Naive thymus-derived CD8-positive, alpha-beta T cell (primary cell): ENCODE data around the gene TBC1D22A. TPM values are rescaled to one million over a fixed set of nuclear protein-coding genes. Genes with fewer than 3 reads are reported as not detected.

ENCODE experiments used
- ATAC-seq, 2 donors: fragments of 150-1000 bp; cut with Tn5 transposase in 1 of 2; sonication (Bioruptor Pico), chemical (Tn5 transposase) in 1 of 2; 1 replicate in 1 of 2; 2 replicates in 1 of 2; pipeline ENCODE4 v1.10.0; 2021; ENCODE audit warnings: mild to moderate bottlenecking in 2 of 2, moderate library complexity in 2 of 2
- POLR2A ChIA-PET: fragments of 350-600 bp; sonication (Branson Sonifier 250); formaldehyde crosslinking; loops from one replicate; lab custom pipeline; 2021; ENCODE audit warnings: antibody characterized with exemption; lab: Charles Lee
- DNase-seq, 10 donors: peaks; one replicate each; pipeline versions ENCODE4 v3.0.0 to v3.0.0-alpha.2; 2020 to 2022
- H3K27ac Mint-ChIP-seq, 10 donors: one replicate each; pipeline ENCODE4 v1.8.0; 2020 to 2022; ENCODE audit warnings: mild to moderate bottlenecking in 10 of 10, mixed read lengths in 10 of 10, moderate library complexity in 4 of 10, inconsistent platforms in 1 of 10
- H3K27me3 Mint-ChIP-seq, 5 donors: one replicate each; pipeline ENCODE4 v1.8.0; 2021 to 2022; ENCODE audit warnings: mixed read lengths in 5 of 5
- H3K36me3 Mint-ChIP-seq, 3 donors: one replicate each; pipeline ENCODE4 v1.8.0; 2020 to 2022; ENCODE audit warnings: mixed read lengths in 3 of 3, mild to moderate bottlenecking in 2 of 3, inconsistent platforms in 1 of 3
- H3K4me1 Mint-ChIP-seq, 4 donors: one replicate each; pipeline ENCODE4 v1.8.0; 2021 to 2022; ENCODE audit warnings: mixed read lengths in 4 of 4
- H3K4me3 Mint-ChIP-seq, 10 donors: one replicate each; pipeline ENCODE4 v1.8.0; 2020 to 2022; ENCODE audit warnings: mild to moderate bottlenecking in 10 of 10, mixed read lengths in 10 of 10, moderate library complexity in 6 of 10, inconsistent platforms in 1 of 10
- H3K9me3 Mint-ChIP-seq, 9 donors: one replicate each; pipeline ENCODE4 v1.8.0; 2020 to 2022; ENCODE audit warnings: mixed read lengths in 9 of 9, mild to moderate bottlenecking in 3 of 9, inconsistent platforms in 1 of 9, moderate library complexity in 1 of 9
- polyA plus RNA-seq, 3 donors: library from polyadenylated mRNA; unstranded; fragments of 300-500 nt; fragmentation: Illumina TruSeq; gene quantifications; one replicate each; pipeline ENCODE4 v1.2.3, GENCODE V29; 2021
- total RNA-seq, 8 experiments: library from RNA in 2 of 8; stranded (reverse) in 2 of 8; gene quantifications; one replicate each; pipeline ENCODE4 v1.2.3 and lab custom pipeline; 2021 to 2026

Gene TBC1D22A
- total and polyA plus RNA-seq, 5 experiments from 2014 or later = 23.0 to 57.2 (median 24.6) TPM

DNA sequence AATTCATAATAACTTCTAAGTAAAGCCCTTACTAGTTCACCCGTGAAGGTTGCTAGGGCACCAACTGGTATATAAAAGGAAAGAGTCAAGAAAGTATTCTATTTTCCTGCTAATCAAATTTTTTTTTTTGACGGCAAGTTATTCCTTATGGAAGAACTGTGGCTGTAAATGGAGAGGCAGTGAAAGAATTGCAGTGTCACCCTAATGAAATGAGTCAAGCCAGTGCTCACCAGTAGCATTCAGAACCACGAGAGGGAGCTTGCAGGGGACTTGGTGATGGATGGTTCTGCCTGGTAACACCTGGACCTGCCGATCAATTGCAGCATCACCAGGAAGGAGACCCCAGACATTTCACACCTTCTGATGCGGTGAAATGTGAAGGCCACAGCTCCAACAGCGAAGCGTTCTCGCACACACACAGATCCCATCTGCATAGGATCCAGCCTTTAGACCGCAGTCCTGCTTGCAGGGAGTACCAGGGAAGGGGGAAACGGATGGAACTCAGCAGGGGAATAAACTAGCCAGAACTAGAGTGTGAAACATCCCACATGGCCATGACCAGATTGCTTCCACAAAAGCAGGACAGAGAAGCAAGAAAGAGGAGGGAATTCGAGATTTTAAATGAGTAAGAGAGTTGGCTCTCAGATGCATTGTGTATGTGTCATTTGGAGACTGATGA, 326.2 kb downstream of the TBC1D22A start:
- Mint-ChIP-seq H3K4me3 (peak overlapping the region in 6 of 10 donors; percentile 15 to 91 (median 46)), H3K27ac (peak overlapping the region in 4 of 10 donors; percentile 33 to 63 (median 41))
- DNase-seq = no peak

DNA sequence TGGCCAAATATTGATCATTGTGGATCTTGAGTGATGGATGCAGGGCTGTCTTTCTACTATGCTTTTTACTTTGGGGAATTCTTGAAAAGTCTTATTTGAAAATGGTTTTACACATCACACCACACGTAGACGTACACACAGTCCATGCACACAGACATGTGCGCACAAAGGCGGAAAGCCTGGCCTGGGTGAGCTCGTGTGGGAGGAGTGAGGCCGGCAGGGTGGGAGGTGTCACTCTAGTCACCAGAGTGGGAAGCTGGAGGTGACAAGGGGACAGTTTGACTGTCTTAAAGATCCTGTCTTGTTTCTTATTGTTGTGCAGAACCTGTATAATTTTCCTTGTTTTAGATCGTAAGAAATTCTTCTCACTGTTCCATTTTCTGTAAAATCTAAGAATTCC, 326.9 kb downstream of the TBC1D22A start:
- H3K9me3 Mint-ChIP-seq = peaks cover 0 to 5% (median 0%) of the 10 kb centered on the region in 9 donors
- peaks cover 30 to 56% (median 40%) of the 10 kb centered on the region in 4 donors for H3K4me1 Mint-ChIP-seq
- peak overlapping the region in 8 of 10 donors; percentile 18 to 91 (median 42) for H3K4me3 Mint-ChIP-seq
- peak overlapping the region in 6 of 10 donors; percentile 25 to 66 (median 44) for H3K27ac Mint-ChIP-seq
- POLR2A ChIA-PET = no interaction called here
- H3K36me3 Mint-ChIP-seq = peaks cover 0 to 7% (median 4%) of the 10 kb centered on the region in 3 donors
- DNase-seq = no peak
- no peak for ATAC-seq
- H3K27me3 Mint-ChIP-seq = no peaks in the 10 kb centered on the region

More for the DNA sequence above, 326.2 kb downstream of the TBC1D22A start:
- Mint-ChIP-seq H3K9me3 (peaks cover 0 to 5% (median 0%) of the 10 kb centered on the region in 9 donors), H3K36me3 (peaks cover 0 to 5% (median 3%) of the 10 kb centered on the region in 3 donors), H3K4me1 (peaks cover 30 to 56% (median 40%) of the 10 kb centered on the region in 4 donors), H3K27me3 (no peaks in the 10 kb centered on the region)
- no peak for ATAC-seq
- POLR2A ChIA-PET = no interaction called here

DNA sequence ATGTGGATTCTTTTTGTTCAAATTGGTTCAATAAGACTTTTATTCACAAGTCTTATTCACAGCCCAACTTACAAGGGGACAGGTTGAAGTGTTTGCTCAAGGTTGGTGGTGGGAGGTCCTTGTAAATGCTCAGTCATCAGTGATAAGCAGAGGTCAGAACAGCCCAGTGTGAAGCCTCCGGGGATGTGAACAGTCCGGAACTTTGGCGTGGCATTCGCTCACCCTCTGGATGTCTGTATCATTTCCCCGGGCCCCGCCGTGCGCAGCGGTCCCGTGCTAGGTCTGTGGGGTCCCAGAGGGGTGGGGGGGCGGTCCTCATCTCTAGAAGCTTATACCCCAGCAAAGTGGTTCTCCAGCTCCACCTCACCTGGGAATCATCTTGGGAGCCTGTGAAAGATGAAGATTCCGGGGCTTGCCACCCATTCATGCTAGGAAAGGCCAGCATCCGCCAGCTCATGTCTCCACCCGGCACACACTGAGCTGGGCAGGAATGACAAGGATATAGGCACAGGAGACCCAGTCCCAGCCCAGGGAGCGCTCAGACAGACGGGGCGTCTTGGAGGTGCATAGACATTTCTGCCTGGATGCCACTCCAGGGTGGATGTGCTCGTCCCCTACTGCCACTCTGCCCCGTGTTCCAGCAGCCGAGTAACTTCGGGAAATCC, 327.5 kb downstream of the TBC1D22A start:
- peak overlapping the region in 8 of 10 donors; percentile 47 to 91 (median 79) for H3K4me3 Mint-ChIP-seq
- H3K36me3 Mint-ChIP-seq = peaks cover 0 to 7% (median 4%) of the 10 kb centered on the region in 3 donors
- H3K9me3 Mint-ChIP-seq = peaks cover 0 to 5% (median 0%) of the 10 kb centered on the region in 9 donors
- ATAC-seq (no peak), DNase-seq (no peak)
- no peaks in the 10 kb centered on the region for H3K27me3 Mint-ChIP-seq
- POLR2A ChIA-PET = no interaction called here
- H3K27ac Mint-ChIP-seq = peak overlapping the region in 6 of 10 donors; percentile 4 to 98 (median 90)
- H3K4me1 Mint-ChIP-seq = peaks cover 30 to 56% (median 40%) of the 10 kb centered on the region in 4 donors

DNA sequence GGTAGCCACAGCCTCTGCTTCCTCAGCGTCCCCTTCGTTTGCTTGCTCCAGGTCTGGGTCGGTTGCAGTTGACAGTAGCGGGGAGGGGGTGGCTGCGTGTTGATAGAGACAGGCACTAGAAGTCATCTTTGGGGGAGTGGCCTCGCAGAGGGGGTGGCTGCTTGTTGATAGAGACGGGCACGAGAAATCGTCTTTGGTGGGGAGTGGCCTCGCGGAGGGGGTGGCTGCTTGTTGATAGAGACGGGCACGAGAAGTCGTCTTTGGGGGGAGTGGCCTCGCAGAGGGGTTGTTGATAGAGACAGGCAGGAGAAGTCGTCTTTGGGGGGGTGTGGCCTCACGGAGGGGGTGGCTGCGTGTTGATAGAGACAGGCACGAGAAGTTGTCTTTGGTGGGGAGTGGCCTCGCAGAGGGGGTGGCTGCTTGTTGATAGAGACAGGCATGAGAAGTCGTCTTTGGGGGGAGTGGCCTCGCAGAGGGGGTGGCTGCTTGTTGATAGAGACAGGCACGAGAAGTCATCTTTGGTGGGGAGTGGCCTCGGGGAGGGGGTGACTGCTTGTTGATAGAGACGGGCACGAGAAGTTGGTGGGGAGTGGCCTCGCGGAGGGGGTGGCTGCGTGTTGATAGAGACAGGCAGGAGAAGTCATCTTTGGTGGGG, 328.3 kb downstream of the TBC1D22A start:
- DNase-seq (peak in 9 of 10 donors; percentile 19 to 81 (median 57)), ATAC-seq (peak; percentile 65 to 80)
- no peaks in the 10 kb centered on the region for H3K27me3 Mint-ChIP-seq
- H3K9me3 Mint-ChIP-seq = peaks cover 0 to 5% (median 0%) of the 10 kb centered on the region in 9 donors
- H3K27ac Mint-ChIP-seq = peak overlapping the region; percentile 72 to 98 (median 92)
- peak overlapping the region; percentile 74 to 91 (median 79) for H3K4me3 Mint-ChIP-seq
- POLR2A ChIA-PET = no interaction called here
- H3K4me1 Mint-ChIP-seq = peaks cover 30 to 56% (median 40%) of the 10 kb centered on the region in 4 donors
- H3K36me3 Mint-ChIP-seq = peaks cover 0 to 7% (median 4%) of the 10 kb centered on the region in 3 donors

DNA sequence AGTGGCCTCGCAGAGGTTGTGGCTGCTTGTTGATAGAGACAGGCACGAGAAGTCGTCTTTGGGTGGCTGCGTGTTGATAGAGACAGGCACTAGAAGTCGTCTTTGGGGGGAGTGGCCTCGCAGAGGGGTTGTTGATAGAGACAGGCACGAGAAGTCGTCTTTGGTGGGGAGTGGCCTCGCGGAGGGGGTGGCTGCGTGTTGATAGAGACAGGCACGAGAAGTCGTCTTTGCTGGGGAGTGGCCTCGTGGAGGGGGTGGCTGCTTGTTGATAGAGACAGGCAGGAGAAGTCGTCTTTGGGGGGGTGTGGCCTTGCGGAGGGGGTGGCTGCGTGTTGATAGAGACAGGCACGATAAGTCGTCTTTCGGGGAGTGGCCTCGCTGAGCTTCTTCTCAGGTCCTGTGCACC, 328.8 kb downstream of the TBC1D22A start:
- H3K4me1 Mint-ChIP-seq = peaks cover 30 to 53% (median 41%) of the 10 kb centered on the region in 4 donors
- POLR2A ChIA-PET = no interaction called here
- no peaks in the 10 kb centered on the region for H3K27me3 Mint-ChIP-seq
- ATAC-seq (peak in 1 of 2 donors; percentile 67), DNase-seq (peak in 4 of 10 donors; percentile 13 to 78 (median 55))
- H3K36me3 Mint-ChIP-seq = peaks cover 0 to 10% (median 4%) of the 10 kb centered on the region in 3 donors
- H3K4me3 Mint-ChIP-seq = peak overlapping the region; percentile 74 to 91 (median 79)
- peaks cover 0 to 5% (median 0%) of the 10 kb centered on the region in 9 donors for H3K9me3 Mint-ChIP-seq
- peak overlapping the region; percentile 72 to 98 (median 92) for H3K27ac Mint-ChIP-seq

DNA sequence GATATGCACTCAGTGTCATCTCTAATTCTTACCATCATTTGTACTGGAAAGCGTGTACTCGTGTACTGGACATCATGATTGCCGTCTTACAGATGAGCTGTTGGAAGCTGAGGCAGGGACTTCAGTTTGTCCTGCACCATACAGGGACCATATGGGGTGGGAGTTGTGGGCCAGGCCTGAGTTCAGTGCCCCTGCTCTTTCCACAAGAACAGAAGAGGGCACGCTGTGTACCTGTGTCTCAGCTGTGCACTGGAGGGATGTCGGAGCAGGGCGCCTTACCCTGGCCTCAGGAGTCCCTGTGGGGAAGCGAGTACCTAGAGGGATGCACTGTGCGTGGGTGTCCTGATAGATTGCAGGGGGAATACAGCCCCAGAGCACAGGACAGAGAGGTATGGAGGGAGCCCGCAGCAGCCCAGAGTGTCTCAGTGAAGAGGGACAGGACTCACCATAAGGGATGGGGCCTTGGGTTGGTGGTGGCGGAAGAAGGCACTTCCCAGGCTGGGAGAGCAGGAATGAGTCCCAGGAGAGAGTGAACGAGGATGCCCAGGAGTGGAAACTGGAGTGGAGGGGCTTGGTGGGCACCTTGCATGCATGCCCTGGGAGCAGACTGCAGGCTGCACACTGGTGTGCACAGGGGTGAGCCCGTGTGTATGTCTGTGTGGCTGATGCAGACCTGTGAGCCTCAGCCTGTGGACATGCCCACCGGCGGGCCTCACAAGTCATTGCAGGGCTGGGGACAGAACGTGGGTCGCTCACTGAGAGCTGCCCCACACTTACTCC, 329.7 kb downstream of the TBC1D22A start:
- DNase-seq (no peak), ATAC-seq (no peak)
- POLR2A ChIA-PET = interaction anchor here (0.7 to 1.0 kb wide), 2 partner anchors 19 to 304 kb away, joined by 3 read pairs; no protein-coding TSS in a partner anchor
- peaks cover 0 to 5% (median 0%) of the 10 kb centered on the region in 9 donors for H3K9me3 Mint-ChIP-seq
- H3K4me1 Mint-ChIP-seq = peaks cover 30 to 49% (median 41%) of the 10 kb centered on the region in 4 donors
- H3K27me3 Mint-ChIP-seq = no peaks in the 10 kb centered on the region
- H3K4me3 Mint-ChIP-seq = peak overlapping the region in 2 of 10 donors; percentile 80 to 91
- H3K36me3 Mint-ChIP-seq = peaks cover 0 to 10% (median 4%) of the 10 kb centered on the region in 3 donors
- peak overlapping the region in 5 of 10 donors; percentile 1 to 98 (median 88) for H3K27ac Mint-ChIP-seq

DNA sequence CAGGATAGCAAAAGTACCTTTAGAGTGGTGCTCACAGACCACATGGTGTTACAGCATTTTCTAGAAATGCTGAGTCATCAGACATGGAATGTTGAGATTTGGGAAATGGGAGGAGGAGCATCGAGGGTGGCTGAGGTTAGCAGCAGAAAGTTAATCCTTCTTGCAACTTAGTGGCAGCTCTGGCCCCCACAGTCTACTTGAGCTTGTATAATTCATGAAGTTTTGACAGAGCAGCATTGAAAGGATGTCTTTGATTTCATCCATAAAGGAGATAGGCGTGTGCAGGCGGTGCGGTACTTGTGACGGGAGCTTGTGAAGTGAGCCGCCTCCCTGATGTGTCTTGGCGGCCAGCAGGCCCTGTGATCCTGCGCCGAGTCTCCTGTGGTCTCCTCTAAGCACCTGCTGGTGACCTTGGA, 330.5 kb downstream of the TBC1D22A start:
- Mint-ChIP-seq H3K4me1 (peaks cover 30 to 48% (median 42%) of the 10 kb centered on the region in 4 donors), H3K4me3 (no peak overlapping the region), H3K27ac (peak overlapping the region in 1 of 10 donors; percentile 37), H3K27me3 (no peaks in the 10 kb centered on the region), H3K36me3 (peaks cover 0 to 12% (median 4%) of the 10 kb centered on the region in 3 donors), H3K9me3 (peaks cover 0 to 5% (median 0%) of the 10 kb centered on the region in 9 donors)
- ATAC-seq = no peak
- POLR2A ChIA-PET = interaction anchor here (0.7 kb wide), 1 partner anchor 303 kb away, joined by 3 read pairs; no protein-coding TSS in a partner anchor
- DNase-seq = no peak

DNA sequence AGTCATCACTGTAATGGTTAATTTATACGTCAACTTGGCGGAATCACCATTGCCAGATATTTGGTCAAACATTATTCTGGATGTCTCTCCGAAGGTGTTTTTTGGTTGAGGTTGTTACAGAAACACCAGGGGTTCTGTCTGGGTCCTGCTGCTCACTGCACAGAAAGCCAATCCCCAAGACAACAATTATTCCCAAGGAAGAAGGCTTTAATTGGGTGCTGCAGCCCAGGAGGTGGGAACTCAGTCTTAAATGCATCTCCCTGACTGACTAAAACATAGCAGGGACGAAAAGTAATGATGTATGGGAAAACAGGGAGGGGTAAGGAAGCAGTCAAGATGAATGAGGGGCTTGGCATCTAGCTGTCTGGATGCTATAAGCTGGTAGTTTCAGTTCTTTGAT, 331.3 kb downstream of the TBC1D22A start:
- Mint-ChIP-seq H3K36me3 (peaks cover 0 to 12% (median 4%) of the 10 kb centered on the region in 3 donors), H3K27ac (no peak overlapping the region), H3K4me1 (peaks cover 25 to 41% (median 36%) of the 10 kb centered on the region in 4 donors), H3K27me3 (no peaks in the 10 kb centered on the region), H3K9me3 (peaks cover 0 to 5% (median 0%) of the 10 kb centered on the region in 9 donors), H3K4me3 (no peak overlapping the region)
- no peak for ATAC-seq
- POLR2A ChIA-PET = no interaction called here
- DNase-seq = no peak

DNA sequence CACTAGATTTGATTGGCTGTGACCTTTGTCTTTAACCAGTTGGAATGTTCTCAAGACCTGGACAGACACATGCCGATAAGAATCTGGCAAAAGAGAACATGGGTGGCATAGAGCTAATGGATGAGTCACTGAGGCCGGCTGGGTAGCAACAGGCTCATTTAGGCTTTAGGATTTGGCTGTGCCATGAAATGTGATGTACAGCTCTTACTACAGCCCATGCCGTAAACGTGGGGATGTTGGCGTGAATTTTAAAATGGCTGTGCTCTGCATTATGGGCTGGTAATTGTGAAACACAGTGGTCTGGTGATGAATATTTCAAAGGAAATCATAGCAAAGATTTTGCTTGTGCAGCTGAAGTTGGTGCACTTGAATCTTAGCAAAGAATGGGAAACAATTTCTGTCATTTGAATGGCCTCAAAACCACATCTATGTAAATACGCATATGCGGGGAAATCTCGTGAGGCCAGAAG, 332.4 kb downstream of the TBC1D22A start:
- POLR2A ChIA-PET = no interaction called here
- Mint-ChIP-seq H3K27me3 (no peaks in the 10 kb centered on the region), H3K36me3 (peaks cover 0 to 12% (median 5%) of the 10 kb centered on the region in 3 donors), H3K4me1 (peaks cover 13 to 30% (median 26%) of the 10 kb centered on the region in 4 donors), H3K9me3 (peaks cover 0 to 5% (median 0%) of the 10 kb centered on the region in 9 donors), H3K4me3 (no peak overlapping the region), H3K27ac (peak overlapping the region in 1 of 10 donors; percentile 48)
- DNase-seq (no peak), ATAC-seq (no peak)

DNA sequence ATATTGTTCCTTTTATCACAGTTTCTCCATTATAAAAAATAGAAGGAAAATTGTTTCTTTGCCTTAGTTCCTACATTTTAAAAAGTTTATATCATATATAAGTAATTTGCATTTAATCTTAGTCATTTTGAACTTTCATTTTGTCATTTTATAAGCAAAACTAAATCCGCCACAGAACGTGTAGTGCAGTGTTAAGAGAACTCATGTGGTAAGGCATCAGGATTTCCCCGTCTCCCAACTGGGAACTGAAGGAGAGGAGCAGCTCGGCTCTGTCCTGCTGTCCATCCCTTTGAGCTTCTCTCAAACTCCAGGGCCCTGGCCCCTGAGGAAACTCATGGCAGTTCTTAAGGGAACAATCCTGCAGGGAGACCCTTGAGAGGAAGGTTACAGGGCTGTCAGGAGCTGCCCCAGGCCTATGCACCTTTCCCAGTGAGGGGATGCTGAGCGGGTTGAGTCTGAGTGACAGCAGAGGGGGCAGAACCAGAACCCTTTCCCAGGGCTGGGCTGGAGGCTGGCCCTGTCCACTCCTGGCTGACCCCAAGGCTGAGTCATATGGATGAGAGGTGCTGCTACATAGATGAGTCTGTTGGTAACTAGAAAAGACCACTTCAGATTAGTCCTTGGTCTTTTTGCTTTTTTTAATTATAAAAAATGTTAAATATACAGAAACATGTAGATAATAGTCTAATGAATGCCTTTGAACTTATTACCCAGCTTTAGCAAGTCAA, 333.1 kb downstream of the TBC1D22A start:
- no peak for ATAC-seq

DNA sequence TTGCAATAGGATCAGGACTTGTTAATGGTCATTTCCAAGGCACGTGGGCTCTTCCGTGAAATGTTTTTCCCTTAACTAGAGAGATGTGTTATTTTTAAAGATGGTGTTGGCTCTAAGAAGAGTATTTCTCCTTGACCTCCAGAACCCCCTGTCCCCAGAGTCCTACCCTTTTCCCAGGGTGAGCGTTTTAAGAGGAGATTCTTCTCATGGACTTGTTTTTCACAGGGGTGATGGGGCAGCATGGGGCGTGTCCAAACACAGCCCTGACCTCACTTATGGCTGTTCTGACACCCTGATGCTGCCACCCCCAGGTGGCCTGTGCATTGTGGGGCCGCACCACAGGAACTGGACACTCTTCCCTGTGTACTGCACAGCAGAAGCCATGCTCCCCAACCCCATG, 335.7 kb downstream of the TBC1D22A start:
- Mint-ChIP-seq H3K4me1 (peaks cover 0 to 9% (median 1%) of the 10 kb centered on the region in 4 donors), H3K4me3 (no peak overlapping the region), H3K27ac (peak overlapping the region in 1 of 10 donors; percentile 63), H3K9me3 (peaks cover 0 to 2% (median 0%) of the 10 kb centered on the region in 9 donors), H3K36me3 (peaks cover 0 to 12% (median 11%) of the 10 kb centered on the region in 3 donors), H3K27me3 (no peaks in the 10 kb centered on the region)
- POLR2A ChIA-PET = no interaction called here
- ATAC-seq = no peak
- DNase-seq = no peak

More for the DNA sequence above, 333.1 kb downstream of the TBC1D22A start:
- Mint-ChIP-seq H3K4me1 (peaks cover 11 to 24% (median 23%) of the 10 kb centered on the region in 4 donors), H3K27ac (no peak overlapping the region), H3K9me3 (peaks cover 0 to 5% (median 0%) of the 10 kb centered on the region in 9 donors), H3K27me3 (no peaks in the 10 kb centered on the region), H3K4me3 (no peak overlapping the region), H3K36me3 (peaks cover 0 to 12% (median 8%) of the 10 kb centered on the region in 3 donors)
- DNase-seq = no peak
- POLR2A ChIA-PET = no interaction called here
